Hepatocyte (in vitro differentiated cells): ENCODE data around the gene RAPGEF6. TPM values are rescaled to one million over a fixed set of nuclear protein-coding genes. Genes with fewer than 3 reads are reported as not detected.

ENCODE experiments used
- DNase-seq: peaks from one replicate; pipeline ENCODE4 v3.0.0-alpha.2; 2016; ENCODE audit warnings: low spot score
- H2AFZ ChIP-seq: fragments of 200-600 bp; sonication (generic); 2 replicates; pipeline ENCODE4 v1.6.0; 2016; ENCODE audit warnings: antibody characterized with exemption, mild to moderate bottlenecking
- H3K27ac ChIP-seq: fragments of 200-600 bp; sonication (generic); 2 replicates; pipeline ENCODE4 v1.5.1; 2016; ENCODE audit warnings: mild to moderate bottlenecking
- H3K27me3 ChIP-seq: fragments of 200-600 bp; sonication (generic); 2 replicates; pipeline ENCODE4 v1.6.1; 2016
- H3K36me3 ChIP-seq: fragments of 200-600 bp; sonication (generic); replicated peaks from 2 replicates; pipeline ENCODE4 v1.5.1; 2016; ENCODE audit warnings: low read depth; ENCODE audit not compliant: insufficient read depth
- H3K4me1 ChIP-seq: fragments of 200-600 bp; sonication (generic); 2 replicates; pipeline ENCODE4 v1.5.1; 2016; ENCODE audit warnings: mild to moderate bottlenecking, moderate library complexity; ENCODE audit not compliant: insufficient read depth
- H3K4me2 ChIP-seq: fragments of 200-600 bp; sonication (generic); 2 replicates; pipeline ENCODE4 v1.6.0; 2016
- H3K4me3 ChIP-seq: fragments of 200-600 bp; sonication (generic); 2 replicates; pipeline ENCODE4 v1.5.1; 2016; ENCODE audit warnings: mild to moderate bottlenecking
- H3K79me2 ChIP-seq: fragments of 200-600 bp; sonication (generic); 2 replicates; pipeline ENCODE4 v1.6.0; 2017; ENCODE audit warnings: mild to moderate bottlenecking
- H3K9me2 ChIP-seq: fragments of 200-600 bp; sonication (generic); replicated peaks from 2 replicates; pipeline ENCODE4 v1.6.0; 2017; ENCODE audit warnings: mild to moderate bottlenecking; ENCODE audit not compliant: insufficient read depth
- H3K9me3 ChIP-seq: fragments of 200-600 bp; sonication (generic); 2 replicates; pipeline ENCODE4 v1.5.1; 2016; ENCODE audit warnings: low read depth, mild to moderate bottlenecking
- H4K20me1 ChIP-seq: fragments of 200-600 bp; sonication (generic); 2 replicates; pipeline ENCODE4 v1.6.0; 2016; ENCODE audit warnings: mild to moderate bottlenecking; ENCODE audit not compliant: insufficient read depth, poor library complexity, severe bottlenecking
- EZH2 ChIP-seq: fragments of 200-600 bp; sonication (generic); IDR thresholded peaks from 2 replicates; pipeline ENCODE4 v1.6.1; 2016; ENCODE audit warnings: antibody characterized with exemption, mild to moderate bottlenecking, borderline replicate concordance
- EZH2phosphoT487 ChIP-seq: fragments of 200-600 bp; sonication (generic); IDR thresholded peaks from one replicate; pipeline ENCODE4 v1.6.1; 2018; ENCODE audit warnings: antibody characterized with exemption, mild to moderate bottlenecking, low read depth, moderate library complexity; ENCODE audit not compliant: unreplicated experiment, severe bottlenecking
- WGBS: methylation state at CpG from one replicate; pipeline ENCODE4 v1.1.6; 2016; ENCODE audit warnings: low lambda C conversion rate; ENCODE audit errors: missing lambda C conversion rate; 5-methylcytosine and 5-hydroxymethylcytosine counted together
- polyA plus RNA-seq: library from polyadenylated mRNA; unstranded; fragments of >200 nt; fragmentation: Nextera tagmentation; extraction: Ambion mirVana; gene quantifications from 2 replicates; pipeline ENCODE4 v1.2.1, GENCODE V29; 2016
- total RNA-seq: library from RNA; depleted of rRNA; stranded (reverse); fragments of >200 nt; gene quantifications from 2 replicates; pipeline ENCODE4 v1.2.3, GENCODE V29; 2014
- TF ChIP-seq, protein P1 (sequence below): fragments of 200-600 bp; sonication (generic); IDR thresholded peaks from 2 replicates; pipeline ENCODE4 v1.5.1; 2016; ENCODE audit warnings: antibody characterized with exemption, mild to moderate bottlenecking; ENCODE audit not compliant: poor library complexity

RAPGEF6 gene
- total and polyA plus RNA-seq, 2 experiments from 2014 or later = 4.7 to 13.3 TPM

- Histone ChIP-seq H3K27ac (no peak overlapping the region), H3K9me2 (no peaks in the 10 kb centered on the region), H2AFZ (no peak overlapping the region), H3K4me2 (no peak overlapping the region), H3K4me3 (no peak overlapping the region), H3K27me3 (no peaks in the 10 kb centered on the region), H3K79me2 (peaks cover 15% of the 10 kb centered on the region), H4K20me1 (no peaks in the 10 kb centered on the region), H3K4me1 (peaks cover 15% of the 10 kb centered on the region), H3K36me3 (no peaks in the 10 kb centered on the region), H3K9me3 (no peaks in the 10 kb centered on the region)
- DNase-seq = no peak
- WGBS = 88% methylated on average over 4 of the region's 4 CpGs
- TF ChIP-seq EZH2 (no peak), EZH2phosphoT487 (no peak)
- TF ChIP-seq, protein P1, sequence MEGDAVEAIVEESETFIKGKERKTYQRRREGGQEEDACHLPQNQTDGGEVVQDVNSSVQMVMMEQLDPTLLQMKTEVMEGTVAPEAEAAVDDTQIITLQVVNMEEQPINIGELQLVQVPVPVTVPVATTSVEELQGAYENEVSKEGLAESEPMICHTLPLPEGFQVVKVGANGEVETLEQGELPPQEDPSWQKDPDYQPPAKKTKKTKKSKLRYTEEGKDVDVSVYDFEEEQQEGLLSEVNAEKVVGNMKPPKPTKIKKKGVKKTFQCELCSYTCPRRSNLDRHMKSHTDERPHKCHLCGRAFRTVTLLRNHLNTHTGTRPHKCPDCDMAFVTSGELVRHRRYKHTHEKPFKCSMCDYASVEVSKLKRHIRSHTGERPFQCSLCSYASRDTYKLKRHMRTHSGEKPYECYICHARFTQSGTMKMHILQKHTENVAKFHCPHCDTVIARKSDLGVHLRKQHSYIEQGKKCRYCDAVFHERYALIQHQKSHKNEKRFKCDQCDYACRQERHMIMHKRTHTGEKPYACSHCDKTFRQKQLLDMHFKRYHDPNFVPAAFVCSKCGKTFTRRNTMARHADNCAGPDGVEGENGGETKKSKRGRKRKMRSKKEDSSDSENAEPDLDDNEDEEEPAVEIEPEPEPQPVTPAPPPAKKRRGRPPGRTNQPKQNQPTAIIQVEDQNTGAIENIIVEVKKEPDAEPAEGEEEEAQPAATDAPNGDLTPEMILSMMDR = no peak
Measured at GRCh38 chr5:131637694-131638093, 2.7 kb upstream of the RAPGEF6 start.

GRCh38 chr5:131635684-131636572 is 899 bp upstream of the RAPGEF6 start:
- WGBS = 4% methylated on average over 24 of the region's 24 CpGs

DNA sequence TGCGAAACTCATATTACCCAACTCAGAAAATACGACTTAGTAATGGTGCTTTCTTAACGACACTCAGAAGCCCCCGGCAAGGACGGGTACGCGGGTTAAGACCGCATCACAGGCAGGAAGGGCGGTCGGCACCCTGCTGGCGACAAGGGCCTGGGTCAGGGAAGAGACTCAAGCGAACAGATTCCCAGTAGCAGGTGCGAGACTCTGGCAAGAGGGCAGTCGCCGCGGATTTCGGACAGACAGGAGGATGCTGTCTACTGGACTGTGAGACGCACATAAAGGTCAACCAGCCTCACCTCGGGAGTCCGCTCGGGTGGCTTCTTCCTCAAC is 398 bp downstream of the RAPGEF6 start:
- DNase-seq = peak; percentile 64
- H2AFZ ChIP-seq = peak overlapping the region; percentile 30
- TF ChIP-seq, protein P1 = no peak
- TF ChIP-seq EZH2 (no peak), EZH2phosphoT487 (no peak)

More at GRCh38 chr5:131635684-131636572, 899 bp upstream of the RAPGEF6 start:
- TF ChIP-seq, protein P1 = no peak
- TF ChIP-seq EZH2phosphoT487 (no peak), EZH2 (no peak)
- peaks cover 33% of the 10 kb centered on the region for H3K79me2 ChIP-seq
- H2AFZ ChIP-seq = peak overlapping the region; percentile 53
- peak overlapping the region; percentile 98 for H3K27ac ChIP-seq
- no peaks in the 10 kb centered on the region for H3K27me3 ChIP-seq
- peak overlapping the region; percentile 41 for H3K4me3 ChIP-seq
- no peaks in the 10 kb centered on the region for H3K9me3 ChIP-seq
- peak; percentile 9 for DNase-seq
- peaks cover 19% of the 10 kb centered on the region for H3K4me1 ChIP-seq
- no peaks in the 10 kb centered on the region for H3K36me3 ChIP-seq
- H4K20me1 ChIP-seq = no peaks in the 10 kb centered on the region
- H3K9me2 ChIP-seq = no peaks in the 10 kb centered on the region
- peak overlapping the region; percentile 85 for H3K4me2 ChIP-seq

More for the DNA sequence above, 398 bp downstream of the RAPGEF6 start:
- no peaks in the 10 kb centered on the region for H4K20me1 ChIP-seq
- peaks cover 43% of the 10 kb centered on the region for H3K79me2 ChIP-seq
- H3K4me3 ChIP-seq = peak overlapping the region; percentile 29
- no peaks in the 10 kb centered on the region for H3K9me3 ChIP-seq
- H3K27me3 ChIP-seq = no peaks in the 10 kb centered on the region
- WGBS = 2% methylated on average over 21 of the region's 21 CpGs
- H3K27ac ChIP-seq = peak overlapping the region; percentile 84
- H3K36me3 ChIP-seq = no peaks in the 10 kb centered on the region
- peaks cover 22% of the 10 kb centered on the region for H3K4me1 ChIP-seq
- H3K9me2 ChIP-seq = no peaks in the 10 kb centered on the region
- H3K4me2 ChIP-seq = peak overlapping the region; percentile 78
